ENCODE measurements around the gene TSPEAR. TPM values are rescaled to one million over a fixed set of nuclear protein-coding genes. Genes with fewer than 3 reads are reported as not detected.

The TSPEAR gene
- total and polyA plus RNA-seq, 9 of the 15 experiments (the other 6 are each of a cell fraction or from before 2014, with no cell fraction given): not detected

GRCh38 chr21:44596068-44596725, 115.2 kb downstream of the TSPEAR start:
- Histone ChIP-seq H3K4me1 (replicated peaks in 1 of 2; ENCODE audit: control insufficient read depth in 2 of 2, insufficient read depth in 2 of 2, low read length in 2 of 2) (peaks cover 24 to 29% of the 10 kb centered on the region in 2 experiments), H3K27ac (ENCODE audit: extremely low read depth, low read depth, low read length) (no peak overlapping the region), H3K9ac (ENCODE audit: insufficient read depth in 1 of 2, low read depth in 2 of 2, low read length in 2 of 2) (no peak overlapping the region), H4K20me1 (replicated peaks; ENCODE audit: control insufficient read depth, insufficient read depth, low read length) (no peaks in the 10 kb centered on the region), H3K36me3 (ENCODE audit: control insufficient read depth, insufficient read depth, low read length) (no peaks in the 10 kb centered on the region), H3K9me1 (ENCODE audit: control insufficient read depth, insufficient read depth, low read length) (no peaks in the 10 kb centered on the region), H3K27me3 (ENCODE audit: control insufficient read depth in 2 of 2, insufficient read depth in 2 of 2, low read length in 2 of 2) (peaks cover 5 to 30% of the 10 kb centered on the region in 2 experiments; a peak in 4 of 5 replicates), H2AFZ (ENCODE audit: low read depth, low read length) (peak overlapping the region; percentile 28; the same call in 1 of the 2 replicates), H3K79me2 (ENCODE audit: control insufficient read depth, insufficient read depth, low read length) (no peaks in the 10 kb centered on the region), H3K4me3 (no peak overlapping the region), H3K4me2 (ENCODE audit: insufficient read depth, low read length) (no peak overlapping the region), H3K9me3 (replicated peaks; ENCODE audit: control insufficient read depth, insufficient read depth, low read depth, low read length) (no peaks in the 10 kb centered on the region; the same call in 1 of the 2 replicates)
- ChIA-PET CTCF (ENCODE audit: low intra/inter-chr PET ratio) (no interaction called here), POLR2A (interaction anchor here (1.0 kb wide), 1 partner anchor 14 kb away, joined by 3 read pairs; no protein-coding TSS in a partner anchor)
- FAIRE-seq (no peak), ATAC-seq (peak; percentile 16), DNase-seq (ENCODE audit: extremely low read depth in 1 of 4, low spot score in 3 of 4) (no peak)
- no TSS peak for BruUV-seq (replicated peaks)
- intact Hi-C loops (cut with micrococcal nuclease) (no loop called here), in situ Hi-C loops (cut with MboI) (no loop called here)
- WGBS (ENCODE audit: insufficient coverage, low coverage, missing lambda C conversion rate): 4% methylated on average over 9 of the region's 9 CpGs
- peak; percentile 15; the same call in 1 of the 2 replicates for TF ChIP-seq DMBX1 (CRISPR knock-in tag; IDR thresholded peaks at IDR 0.05; ENCODE audit: borderline replicate concordance)
- TF ChIP-seq MGA (IDR thresholded peaks at IDR 0.05): peak; percentile 47; the same call in 1 of the 2 replicates
- TF ChIP-seq NR4A1 (CRISPR knock-in tag; IDR thresholded peaks at IDR 0.05): no peak
- TF ChIP-seq NR4A1 (tag; IDR thresholded peaks at IDR 0.05): peak; percentile 63
- no peak for TF ChIP-seq ZNF316 (IDR thresholded peaks at IDR 0.05)
- peak in 1 of 2 experiments; percentile 77; a peak in 1 of 3 replicates for TF ChIP-seq CBX3 (IDR thresholded peaks at IDR 0.05; ENCODE audit: borderline replicate concordance in 1 of 2, low read length in 2 of 2)
- 0 out of 6 replicates have a peak, but pooled peaks of 1 of the 3 experiments have one; percentile 7 for TF ChIP-seq CTCF (IDR thresholded peaks at IDR 0.05 in 2 of 3, conservative IDR thresholded peaks at IDR 0.05 in 1 of 3; ENCODE audit: insufficient read depth in 2 of 3, low read depth in 1 of 3, low read length in 3 of 3)
- TF ChIP-seq ETV5 (CRISPR knock-in tag; IDR thresholded peaks at IDR 0.05; ENCODE audit: low read depth): no peak
